ENCODE data around the gene ZNF609. TPM values are rescaled to one million over a fixed set of nuclear protein-coding genes. Genes with fewer than 3 reads are reported as not detected.

ZNF609 gene
- total and polyA plus RNA-seq, 2 of the 13 experiments (the other 11 are each of a cell fraction or from before 2014, with no cell fraction given) = 8.9 to 9.9 TPM

GRCh38 chr15:64617727-64618126 lies 157.3 kb downstream of the ZNF609 start:
- intact Hi-C loops (cut with micrococcal nuclease; ENCODE audit: unreplicated experiment) (no loop called here), in situ Hi-C loops (cut with HindIII; ENCODE audit: extremely low pct_ligation_motif_present, low pct_unique_long_range_greater_than_20kb) (no loop called here)
- Histone ChIP-seq H3K4me1 (ENCODE audit: insufficient read depth, low read length) (peaks cover 28% of the 10 kb centered on the region), H4K20me1 (ENCODE audit: insufficient read depth, low read length) (no peaks in the 10 kb centered on the region), H3K36me3 (replicated peaks in 1 of 2; ENCODE audit: control insufficient read depth in 1 of 2, insufficient read depth in 2 of 2, low read length in 2 of 2) (peaks cover 0 to 2% of the 10 kb centered on the region in 2 experiments; a peak in 2 of 5 replicates), H3K27me3 (ENCODE audit: control insufficient read depth in 1 of 2, insufficient read depth in 2 of 2, low read length in 2 of 2) (no peaks in the 10 kb centered on the region), H3K9me3 (ENCODE audit: low read length) (no peaks in the 10 kb centered on the region), H3K9ac (ENCODE audit: insufficient read depth, low read depth, low read length) (no peak overlapping the region), H3K79me2 (ENCODE audit: insufficient read depth, low read length) (peaks cover 11% of the 10 kb centered on the region), H3K27ac (ENCODE audit: extremely low read length, insufficient read depth, low read length) (no peak overlapping the region), H3K4me3 (replicated peaks in 1 of 3; ENCODE audit: insufficient read depth in 1 of 3, low read depth in 2 of 3, low read length in 3 of 3) (no peak overlapping the region), H2AFZ (ENCODE audit: low read length) (no peak overlapping the region), H3K4me2 (ENCODE audit: low read depth, low read length) (no peak overlapping the region)
- TF ChIP-seq SUZ12 (IDR thresholded peaks at IDR 0.05; ENCODE audit: low read depth, low read length) (no peak), ZNF510 (CRISPR knock-in tag; IDR thresholded peaks at IDR 0.05; ENCODE audit: low read depth) (no peak), TBX2 (CRISPR knock-in tag; IDR thresholded peaks at IDR 0.05; ENCODE audit: borderline replicate concordance) (no peak), ZNF772 (CRISPR knock-in tag; IDR thresholded peaks at IDR 0.05) (no peak), ATF7 (IDR thresholded peaks at IDR 0.05) (no peak), ATF7 (CRISPR knock-in tag; IDR thresholded peaks at IDR 0.05) (no peak), ZNF644 (CRISPR knock-in tag; IDR thresholded peaks at IDR 0.05; ENCODE audit: low read depth) (no peak), CCDC6 (CRISPR knock-in tag; IDR thresholded peaks at IDR 0.05) (no peak), NFATC3 (CRISPR knock-in tag; IDR thresholded peaks at IDR 0.05) (no peak), HMGXB3 (CRISPR knock-in tag; IDR thresholded peaks at IDR 0.05; ENCODE audit: borderline replicate concordance) (no peak), SNAPC2 (CRISPR knock-in tag; IDR thresholded peaks at IDR 0.05) (no peak), BCL6 (CRISPR knock-in tag; IDR thresholded peaks at IDR 0.05) (no peak), ZNF451 (CRISPR knock-in tag; IDR thresholded peaks at IDR 0.05) (no peak), ZNF101 (CRISPR knock-in tag; IDR thresholded peaks at IDR 0.05; ENCODE audit: borderline replicate concordance, low read depth) (no peak), KMT2B (CRISPR knock-in tag; IDR thresholded peaks at IDR 0.05) (no peak)
- TF ChIP-seq, protein P1, sequence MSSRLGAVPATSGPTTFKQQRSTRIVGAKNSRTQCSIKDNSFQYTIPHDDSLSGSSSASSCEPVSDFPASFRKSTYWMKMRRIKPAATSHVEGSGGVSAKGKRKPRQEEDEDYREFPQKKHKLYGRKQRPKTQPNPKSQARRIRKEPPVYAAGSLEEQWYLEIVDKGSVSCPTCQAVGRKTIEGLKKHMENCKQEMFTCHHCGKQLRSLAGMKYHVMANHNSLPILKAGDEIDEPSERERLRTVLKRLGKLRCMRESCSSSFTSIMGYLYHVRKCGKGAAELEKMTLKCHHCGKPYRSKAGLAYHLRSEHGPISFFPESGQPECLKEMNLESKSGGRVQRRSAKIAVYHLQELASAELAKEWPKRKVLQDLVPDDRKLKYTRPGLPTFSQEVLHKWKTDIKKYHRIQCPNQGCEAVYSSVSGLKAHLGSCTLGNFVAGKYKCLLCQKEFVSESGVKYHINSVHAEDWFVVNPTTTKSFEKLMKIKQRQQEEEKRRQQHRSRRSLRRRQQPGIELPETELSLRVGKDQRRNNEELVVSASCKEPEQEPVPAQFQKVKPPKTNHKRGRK (CRISPR knock-in tag; IDR thresholded peaks at IDR 0.05) = no peak
- TF ChIP-seq, protein P2, sequence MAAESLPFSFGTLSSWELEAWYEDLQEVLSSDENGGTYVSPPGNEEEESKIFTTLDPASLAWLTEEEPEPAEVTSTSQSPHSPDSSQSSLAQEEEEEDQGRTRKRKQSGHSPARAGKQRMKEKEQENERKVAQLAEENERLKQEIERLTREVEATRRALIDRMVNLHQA (CRISPR knock-in tag; IDR thresholded peaks at IDR 0.05) = no peak
- TF ChIP-seq, protein P3, sequence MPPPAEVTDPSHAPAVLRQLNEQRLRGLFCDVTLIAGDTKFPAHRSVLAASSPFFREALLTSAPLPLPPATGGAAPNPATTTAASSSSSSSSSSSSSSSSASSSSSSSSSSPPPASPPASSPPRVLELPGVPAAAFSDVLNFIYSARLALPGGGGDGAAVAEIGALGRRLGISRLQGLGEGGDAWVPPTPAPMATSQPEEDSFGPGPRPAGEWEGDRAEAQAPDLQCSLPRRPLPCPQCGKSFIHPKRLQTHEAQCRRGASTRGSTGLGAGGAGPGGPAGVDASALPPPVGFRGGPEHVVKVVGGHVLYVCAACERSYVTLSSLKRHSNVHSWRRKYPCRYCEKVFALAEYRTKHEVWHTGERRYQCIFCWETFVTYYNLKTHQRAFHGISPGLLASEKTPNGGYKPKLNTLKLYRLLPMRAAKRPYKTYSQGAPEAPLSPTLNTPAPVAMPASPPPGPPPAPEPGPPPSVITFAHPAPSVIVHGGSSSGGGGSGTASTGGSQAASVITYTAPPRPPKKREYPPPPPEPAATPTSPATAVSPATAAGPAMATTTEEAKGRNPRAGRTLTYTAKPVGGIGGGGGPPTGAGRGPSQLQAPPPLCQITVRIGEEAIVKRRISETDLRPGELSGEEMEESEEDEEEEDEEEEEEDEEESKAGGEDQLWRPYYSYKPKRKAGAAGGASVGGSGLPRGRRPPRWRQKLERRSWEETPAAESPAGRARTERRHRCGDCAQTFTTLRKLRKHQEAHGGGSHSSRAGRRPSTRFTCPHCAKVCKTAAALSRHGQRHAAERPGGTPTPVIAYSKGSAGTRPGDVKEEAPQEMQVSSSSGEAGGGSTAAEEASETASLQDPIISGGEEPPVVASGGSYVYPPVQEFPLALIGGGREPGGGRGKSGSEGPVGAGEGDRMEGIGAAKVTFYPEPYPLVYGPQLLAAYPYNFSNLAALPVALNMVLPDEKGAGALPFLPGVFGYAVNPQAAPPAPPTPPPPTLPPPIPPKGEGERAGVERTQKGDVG (CRISPR knock-in tag; IDR thresholded peaks at IDR 0.05; ENCODE audit: borderline replicate concordance) = no peak
- DNase-seq (ENCODE audit: low spot score) (no peak), ATAC-seq (no peak), FAIRE-seq (no peak)
- BruUV-seq (replicated peaks) = no TSS peak
- POLR2A ChIA-PET = no interaction called here
- CTCF ChIA-PET (ENCODE audit: low intra/inter-chr PET ratio, low total read pairs) = no interaction called here
- 100% methylated on average over 1 of the region's 1 CpG for WGBS (ENCODE audit: low lambda C conversion rate)
